Retinal pigment epithelial cell (primary cell): ENCODE measurements around the gene CFAP20.

ENCODE experiments used
- DNase-seq: peaks from one replicate; pipeline ENCODE4 v3.0.0-alpha.2; 2010; ENCODE audit warnings: low read depth
- H3K4me3 ChIP-seq: 2 replicates; pipeline ENCODE4 v1.5.1; 2011; ENCODE audit warnings: mild to moderate bottlenecking, low read length, control low read depth, moderate library complexity
- CTCF ChIP-seq: conservative IDR thresholded peaks from 2 replicates; pipeline ENCODE4 v1.5.1; 2011; ENCODE audit warnings: low read depth, low read length, control low read depth, inconsistent platforms

The CFAP20 gene

GRCh38 chr16:58129097-58129936 lies at the start of gene CFAP20:
TSS of gene CFAP20 (minus strand) at chr16:58129381. CDS start at chr16:58129115, 266 bp downstream.
- peak; percentile 100 for DNase-seq
- TF ChIP-seq CTCF = no peak
- H3K4me3 ChIP-seq = peak within 1 kb of the TSS; percentile 88

GRCh38 chr16:58177353-58177710 lies 48.2 kb upstream of the CFAP20 start:
- DNase-seq = no peak
- H3K4me3 ChIP-seq = no peak overlapping the region
- no peak for TF ChIP-seq CTCF

GRCh38 chr16:58176608-58177352 lies 47.6 kb upstream of the CFAP20 start:
- no peak for DNase-seq
- TF ChIP-seq CTCF = no peak
- H3K4me3 ChIP-seq = no peak overlapping the region

- H3K4me3 ChIP-seq = no peak overlapping the region
- no peak for DNase-seq
- TF ChIP-seq CTCF = no peak
These were observed 41.0 kb upstream of the CFAP20 start for GRCh38 chr16:58170223-58170622.

GRCh38 chr16:58160855-58161254 lies 31.7 kb upstream of the CFAP20 start:
- DNase-seq = no peak
- TF ChIP-seq CTCF = no peak
- H3K4me3 ChIP-seq = no peak overlapping the region

- DNase-seq = no peak
- TF ChIP-seq CTCF = no peak
These were observed 29.5 kb upstream of the CFAP20 start for GRCh38 chr16:58158725-58159124.

More at GRCh38 chr16:58158725-58159124, 29.5 kb upstream of the CFAP20 start:
- H3K4me3 ChIP-seq = no peak overlapping the region
